Hepatocyte (in vitro differentiated cells): ENCODE data around the gene TBL2.

Experiments
- EZH2 ChIP-seq: fragments of 200-600 bp; sonication (generic); IDR thresholded peaks from 2 replicates; pipeline ENCODE4 v1.6.1; 2016; ENCODE audit warnings: antibody characterized with exemption, mild to moderate bottlenecking, borderline replicate concordance
- TF ChIP-seq, protein P1 (sequence below): fragments of 200-600 bp; sonication (generic); IDR thresholded peaks from 2 replicates; pipeline ENCODE4 v1.5.1; 2016; ENCODE audit warnings: antibody characterized with exemption, mild to moderate bottlenecking; ENCODE audit not compliant: poor library complexity

DNA sequence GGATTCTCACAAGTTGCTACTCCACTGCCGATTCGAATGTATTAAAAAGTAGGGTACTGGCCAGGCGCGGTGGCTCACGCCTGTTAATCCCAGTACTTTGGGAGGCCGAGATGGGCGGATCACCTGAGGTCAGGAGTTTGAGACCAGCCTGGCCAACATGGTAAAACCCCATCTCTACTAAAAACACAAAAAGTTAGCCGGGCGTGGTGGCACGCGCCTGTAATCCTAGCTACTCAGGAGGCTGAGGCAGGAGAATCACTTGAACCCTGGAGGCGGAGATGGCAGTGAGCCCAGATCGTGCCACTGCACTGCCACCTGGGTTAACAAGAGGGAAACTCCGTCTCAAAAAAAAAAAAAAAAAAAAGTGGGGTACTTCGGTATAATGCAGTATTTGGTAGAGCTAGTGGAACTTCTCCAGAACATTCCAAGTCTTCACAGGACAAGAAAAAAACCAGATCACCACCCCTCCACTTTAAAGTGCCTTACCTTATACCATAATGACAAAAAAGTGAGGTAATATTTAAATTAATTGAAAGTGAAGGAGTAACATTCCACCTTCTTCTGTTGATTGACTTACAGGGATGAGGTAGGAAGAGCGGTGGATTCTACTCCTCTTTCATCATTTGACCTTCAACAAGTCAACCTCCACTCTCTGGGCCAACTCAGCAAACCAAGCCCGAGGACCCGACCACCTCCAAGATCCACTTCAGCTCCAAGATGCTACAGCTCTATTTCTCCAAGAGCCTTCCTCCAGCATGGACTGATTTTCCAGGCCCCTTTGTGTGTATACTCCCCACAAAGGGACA is 58.3 kb downstream of the TBL2 start:
- TF ChIP-seq, protein P1, sequence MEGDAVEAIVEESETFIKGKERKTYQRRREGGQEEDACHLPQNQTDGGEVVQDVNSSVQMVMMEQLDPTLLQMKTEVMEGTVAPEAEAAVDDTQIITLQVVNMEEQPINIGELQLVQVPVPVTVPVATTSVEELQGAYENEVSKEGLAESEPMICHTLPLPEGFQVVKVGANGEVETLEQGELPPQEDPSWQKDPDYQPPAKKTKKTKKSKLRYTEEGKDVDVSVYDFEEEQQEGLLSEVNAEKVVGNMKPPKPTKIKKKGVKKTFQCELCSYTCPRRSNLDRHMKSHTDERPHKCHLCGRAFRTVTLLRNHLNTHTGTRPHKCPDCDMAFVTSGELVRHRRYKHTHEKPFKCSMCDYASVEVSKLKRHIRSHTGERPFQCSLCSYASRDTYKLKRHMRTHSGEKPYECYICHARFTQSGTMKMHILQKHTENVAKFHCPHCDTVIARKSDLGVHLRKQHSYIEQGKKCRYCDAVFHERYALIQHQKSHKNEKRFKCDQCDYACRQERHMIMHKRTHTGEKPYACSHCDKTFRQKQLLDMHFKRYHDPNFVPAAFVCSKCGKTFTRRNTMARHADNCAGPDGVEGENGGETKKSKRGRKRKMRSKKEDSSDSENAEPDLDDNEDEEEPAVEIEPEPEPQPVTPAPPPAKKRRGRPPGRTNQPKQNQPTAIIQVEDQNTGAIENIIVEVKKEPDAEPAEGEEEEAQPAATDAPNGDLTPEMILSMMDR = no peak
- no peak for TF ChIP-seq EZH2
